GM21390 (cell line): Measurements from ENCODE around the gene NTRK2.
"Not testable (repeated sequence)": the region's sequence is repeated elsewhere in the genome, so short reads cannot be mapped to it uniquely, and the experiment has no call there.

ENCODE experiments used
- ATAC-seq: cut with Tn5 transposase; IDR thresholded peaks from one replicate; pipeline ENCODE4 v1.9.1; 2021; ENCODE audit not compliant: unreplicated experiment

The NTRK2 gene

GRCh38 chr9:85046475-85046874 is 376.9 kb downstream of the NTRK2 start:
- ATAC-seq = no peak

- no peak for ATAC-seq
These were observed 383.8 kb downstream of the NTRK2 start for GRCh38 chr9:85053206-85053786.

GRCh38 chr9:85054017-85054416 is 384.5 kb downstream of the NTRK2 start:
- no peak for ATAC-seq

- ATAC-seq = peak; percentile 68
These were observed 386.1 kb downstream of the NTRK2 start for GRCh38 chr9:85055506-85056202.

DNA sequence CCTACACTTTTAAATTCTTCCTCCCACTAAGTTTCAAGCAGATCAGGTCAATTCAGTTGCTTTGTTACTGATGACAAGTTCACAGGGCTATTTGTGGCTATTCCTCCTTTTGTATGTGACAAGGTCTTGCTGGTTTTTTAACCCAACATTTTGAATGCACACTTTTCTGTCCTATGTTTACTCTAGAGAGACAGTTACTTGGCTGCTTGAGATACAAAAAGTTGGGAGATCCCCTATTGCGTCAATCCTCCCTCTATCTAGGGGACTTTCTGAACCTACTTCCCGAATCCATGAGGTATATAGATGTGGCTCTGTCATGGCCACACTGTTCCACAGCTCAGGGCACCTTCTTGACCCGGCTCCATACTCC is 386.7 kb downstream of the NTRK2 start:
- peak; percentile 55 for ATAC-seq

GRCh38 chr9:85061969-85062368 is 392.4 kb downstream of the NTRK2 start:
- ATAC-seq = no peak

- ATAC-seq = no peak
These were observed 393.0 kb downstream of the NTRK2 start for GRCh38 chr9:85062385-85063022.

- ATAC-seq = no peak
These were observed 395.4 kb downstream of the NTRK2 start for GRCh38 chr9:85064811-85065371.

- ATAC-seq = peak; percentile 82
These were observed 398.3 kb downstream of the NTRK2 start for GRCh38 chr9:85067792-85068191.

GRCh38 chr9:85069421-85069820 is 399.9 kb downstream of the NTRK2 start:
- ATAC-seq = not testable (repeated sequence)
